ENCODE results near the gene ECI1.

The ECI1 gene

DNA sequence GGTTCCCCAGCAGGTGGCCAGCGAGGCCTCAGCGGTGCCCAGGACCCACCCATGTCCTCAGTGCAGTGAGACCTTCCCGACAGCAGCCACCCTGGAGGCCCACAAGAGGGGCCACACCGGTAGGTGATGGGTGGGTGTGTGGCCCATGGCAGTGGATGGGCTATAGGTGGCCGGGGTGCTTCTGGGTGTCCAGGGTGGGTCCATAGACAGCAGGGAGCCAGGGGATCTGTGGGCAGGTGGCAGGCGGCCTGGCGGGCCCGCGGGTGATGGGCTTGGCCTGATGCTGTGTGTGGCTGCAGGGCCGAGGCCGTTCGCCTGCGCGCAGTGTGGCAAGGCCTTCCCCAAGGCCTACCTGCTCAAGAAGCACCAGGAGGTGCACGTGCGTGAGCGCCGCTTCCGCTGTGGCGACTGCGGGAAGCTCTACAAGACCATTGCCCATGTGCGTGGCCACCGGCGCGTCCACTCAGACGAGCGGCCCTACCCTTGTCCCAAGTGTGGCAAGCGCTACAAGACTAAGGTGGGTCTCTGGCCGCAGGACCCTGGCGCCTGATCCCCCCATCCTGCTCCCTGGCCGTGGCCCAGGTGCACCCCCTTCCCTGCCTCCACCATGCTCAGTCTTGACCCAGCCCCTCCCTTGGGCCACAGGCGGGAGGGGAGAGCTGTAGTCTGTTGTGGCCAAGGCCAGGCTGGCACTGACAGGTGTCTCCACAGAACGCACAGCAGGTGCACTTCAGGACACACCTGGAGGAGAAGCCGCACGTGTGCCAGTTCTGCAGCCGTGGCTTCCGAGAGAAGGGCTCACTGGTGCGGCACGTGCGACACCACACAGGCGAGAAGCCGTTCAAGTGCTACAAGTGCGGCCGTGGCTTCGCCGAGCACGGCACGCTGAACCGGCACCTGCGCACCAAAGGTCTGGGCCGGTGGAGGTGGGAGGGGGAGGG lies 17.2 kb downstream of the ECI1 start:
- DNase-seq (ENCODE audit: low spot score), result no peak

DNA sequence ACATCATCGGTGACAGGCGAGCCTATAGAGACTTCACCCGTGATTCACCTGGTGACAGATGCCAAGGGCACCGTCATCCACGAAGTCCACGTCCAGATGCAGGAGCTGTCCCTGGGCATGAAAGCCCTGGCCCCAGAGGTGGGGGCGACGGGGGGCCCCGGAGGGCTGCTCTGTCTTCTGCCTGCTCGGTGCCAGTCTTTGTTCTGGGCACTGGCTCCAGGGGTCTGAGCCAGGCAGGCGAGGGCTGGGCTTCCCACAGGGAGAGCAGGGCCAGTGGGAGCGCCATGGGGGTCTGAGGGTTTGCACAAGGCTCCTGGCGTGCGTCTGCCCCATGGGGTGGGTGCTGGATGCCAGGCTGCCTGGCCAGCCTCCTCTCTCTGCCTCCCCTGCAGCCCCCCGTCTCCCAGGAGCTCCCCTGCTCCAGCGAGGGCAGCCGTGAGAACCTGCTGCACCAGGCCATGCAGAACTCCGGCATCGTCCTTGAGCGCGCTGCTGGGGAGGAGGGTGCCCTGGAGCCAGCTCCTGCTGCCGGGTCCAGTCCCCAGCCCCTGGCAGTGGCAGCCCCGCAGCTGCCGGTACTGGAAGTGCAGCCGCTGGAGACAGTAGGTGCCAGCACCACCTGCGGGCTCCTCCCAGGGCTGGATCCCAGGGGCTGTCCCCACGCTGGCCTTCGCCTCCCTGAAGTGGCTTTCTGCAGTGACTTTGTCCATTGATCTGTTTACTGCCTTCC lies 18.2 kb downstream of the ECI1 start:
- DNase-seq (ENCODE audit: low spot score), result no peak

DNA sequence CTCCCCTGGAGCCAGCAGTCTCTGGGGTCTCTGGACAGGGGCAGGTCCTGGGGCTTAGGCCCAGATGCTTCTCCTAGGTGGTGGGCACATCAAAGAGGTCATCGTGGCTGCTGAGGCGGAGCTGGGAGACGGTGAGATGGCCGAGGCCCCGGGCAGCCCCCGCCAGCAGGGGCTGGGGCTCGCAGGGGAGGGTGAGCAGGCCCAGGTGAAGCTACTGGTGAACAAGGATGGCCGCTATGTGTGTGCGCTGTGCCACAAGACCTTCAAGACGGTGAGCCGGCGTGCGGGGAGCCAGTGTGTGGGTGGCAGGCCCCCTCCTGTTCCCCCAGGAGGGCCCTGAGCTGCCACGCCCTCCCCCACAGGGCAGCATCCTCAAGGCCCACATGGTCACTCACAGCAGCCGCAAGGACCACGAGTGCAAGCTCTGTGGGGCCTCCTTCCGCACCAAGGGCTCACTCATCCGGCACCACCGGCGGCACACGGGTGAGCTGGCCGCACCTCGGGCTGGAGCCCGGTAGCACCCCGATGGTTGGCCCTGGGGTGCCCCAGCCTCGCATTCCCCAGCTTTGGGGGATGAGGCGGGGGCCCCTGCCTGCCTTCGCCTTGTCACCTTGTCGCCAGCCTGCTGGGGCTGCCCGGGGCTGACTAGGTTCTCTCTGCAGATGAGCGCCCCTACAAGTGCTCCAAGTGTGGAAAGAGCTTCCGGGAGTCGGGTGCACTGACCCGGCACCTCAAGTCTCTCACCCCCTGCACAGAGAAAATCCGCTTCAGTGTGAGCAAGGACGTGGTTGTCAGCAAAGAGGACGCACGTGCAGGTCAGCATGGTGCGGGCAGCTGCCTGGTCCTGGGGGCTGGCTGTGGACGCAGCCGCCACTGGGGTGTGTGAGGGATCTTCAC lies 19.0 kb downstream of the ECI1 start:
- DNase-seq (ENCODE audit: low spot score), result no peak

DNA sequence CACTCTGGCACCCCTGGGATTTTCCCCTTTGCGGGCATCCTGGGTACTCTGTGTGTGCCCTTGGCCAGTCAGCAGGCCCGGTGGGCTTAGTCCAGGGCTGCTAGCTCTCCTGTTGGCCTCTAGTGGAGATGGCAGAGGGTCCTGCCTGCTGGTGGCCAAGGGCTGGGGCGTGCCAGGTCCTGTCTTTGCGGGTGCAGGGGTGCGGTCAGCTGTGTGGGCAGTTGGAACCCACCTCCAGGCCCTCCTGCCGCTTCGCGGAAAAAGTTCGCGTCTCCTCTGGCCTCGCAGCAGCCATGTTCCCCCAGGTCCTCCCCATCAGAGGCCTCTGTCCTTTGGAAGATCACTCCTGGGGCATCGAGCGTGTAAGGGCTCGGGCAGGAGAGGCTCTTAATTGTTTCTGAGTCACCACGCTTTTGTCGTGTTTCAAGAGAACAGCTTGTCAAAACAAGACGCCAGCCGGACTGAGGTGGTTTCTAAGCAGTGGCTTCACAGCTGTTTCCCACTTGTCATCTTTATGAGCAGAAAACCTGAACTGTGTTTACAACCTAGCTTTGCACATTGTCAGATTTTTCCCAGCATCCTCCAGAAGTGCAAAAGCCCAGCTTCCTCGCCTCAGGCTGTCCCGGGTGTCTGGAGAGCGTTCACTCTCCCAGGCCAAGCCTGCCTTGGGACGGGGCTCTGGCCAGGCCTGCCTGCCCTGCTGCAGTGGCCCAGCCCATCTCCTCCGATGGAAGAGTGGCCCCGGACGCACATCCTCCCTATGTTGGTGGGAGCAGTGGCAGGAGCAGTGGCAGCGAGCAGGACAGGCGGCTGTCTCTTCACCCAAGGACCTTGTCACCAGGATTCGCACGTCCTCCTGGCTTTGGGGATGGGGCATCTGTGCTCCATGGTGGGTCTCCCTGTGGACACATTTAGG lies 20.1 kb downstream of the ECI1 start:
- no peak for DNase-seq (ENCODE audit: low spot score)

DNA sequence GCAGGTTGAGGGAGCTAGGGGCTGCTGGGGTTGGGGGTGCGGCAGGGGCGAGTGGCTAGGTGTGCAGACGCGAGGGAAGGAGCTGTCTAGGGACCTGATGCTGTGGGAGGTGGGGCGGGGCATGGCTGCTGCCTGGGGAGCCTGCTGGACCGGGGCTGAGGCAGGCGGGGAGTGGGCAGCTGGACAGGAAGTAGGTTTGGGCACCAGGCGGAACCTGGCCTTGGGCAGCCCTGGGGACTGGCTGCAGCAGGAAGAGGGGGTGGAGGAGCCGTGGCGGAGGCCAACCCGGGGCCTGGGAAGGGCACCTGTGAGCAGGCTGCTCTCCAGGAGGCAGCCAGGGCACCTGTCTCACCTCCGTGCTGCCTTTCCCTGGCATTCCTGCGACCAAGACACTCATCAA lies 21.0 kb downstream of the ECI1 start:
- no peak for DNase-seq (ENCODE audit: low spot score)

DNA sequence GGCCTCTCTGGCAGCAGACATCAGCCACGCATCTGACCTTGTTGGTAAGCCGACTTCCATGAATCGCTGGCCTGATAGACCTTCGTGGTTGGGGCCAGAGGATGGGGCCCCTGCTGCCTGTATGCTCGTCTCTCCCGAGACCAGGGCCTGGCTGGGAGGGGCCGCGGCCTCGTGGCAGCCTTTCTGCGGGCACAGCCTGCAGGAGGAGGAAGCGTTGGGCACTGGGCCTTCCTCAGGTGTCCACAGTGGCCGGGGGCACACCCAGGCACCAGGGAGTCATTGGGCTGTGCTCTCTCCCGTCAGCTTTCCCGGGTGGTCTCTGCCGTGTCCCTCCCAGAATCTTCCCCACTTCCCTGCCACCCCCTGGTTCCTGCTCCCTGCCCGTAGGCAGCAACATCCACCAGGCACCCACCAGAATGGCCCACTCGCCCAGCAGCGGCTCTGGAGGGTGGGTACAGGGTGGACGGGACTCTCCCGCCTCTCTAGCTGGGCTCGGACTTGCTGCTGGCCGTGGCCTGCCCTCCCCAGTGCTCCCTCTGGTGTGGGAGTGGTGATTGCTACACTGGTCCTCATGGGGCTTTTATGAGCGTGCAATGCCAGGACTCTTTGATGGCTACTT lies 21.6 kb downstream of the ECI1 start:
- no peak for DNase-seq (ENCODE audit: low spot score)

DNA sequence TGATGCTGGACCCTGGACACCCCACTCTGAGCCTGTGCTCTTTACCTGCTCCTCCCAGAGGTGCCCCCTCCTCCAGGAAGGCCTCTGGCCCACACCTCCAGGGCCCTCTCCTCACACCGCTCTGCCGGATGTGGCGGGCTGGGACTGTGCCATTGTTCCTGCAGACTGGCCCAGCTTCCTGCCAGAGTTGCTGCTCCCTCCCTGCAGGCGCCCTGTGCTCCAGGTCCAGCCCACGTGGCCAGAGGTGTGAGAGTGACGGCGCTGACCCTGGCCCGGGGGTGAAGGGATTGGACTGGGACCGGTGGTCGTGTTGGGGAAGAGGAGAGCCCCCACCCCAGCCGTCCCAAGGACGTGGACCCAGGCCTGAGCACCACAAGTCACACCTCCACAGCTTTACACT lies 22.3 kb downstream of the ECI1 start:
- DNase-seq (ENCODE audit: low spot score), result no peak

DNA sequence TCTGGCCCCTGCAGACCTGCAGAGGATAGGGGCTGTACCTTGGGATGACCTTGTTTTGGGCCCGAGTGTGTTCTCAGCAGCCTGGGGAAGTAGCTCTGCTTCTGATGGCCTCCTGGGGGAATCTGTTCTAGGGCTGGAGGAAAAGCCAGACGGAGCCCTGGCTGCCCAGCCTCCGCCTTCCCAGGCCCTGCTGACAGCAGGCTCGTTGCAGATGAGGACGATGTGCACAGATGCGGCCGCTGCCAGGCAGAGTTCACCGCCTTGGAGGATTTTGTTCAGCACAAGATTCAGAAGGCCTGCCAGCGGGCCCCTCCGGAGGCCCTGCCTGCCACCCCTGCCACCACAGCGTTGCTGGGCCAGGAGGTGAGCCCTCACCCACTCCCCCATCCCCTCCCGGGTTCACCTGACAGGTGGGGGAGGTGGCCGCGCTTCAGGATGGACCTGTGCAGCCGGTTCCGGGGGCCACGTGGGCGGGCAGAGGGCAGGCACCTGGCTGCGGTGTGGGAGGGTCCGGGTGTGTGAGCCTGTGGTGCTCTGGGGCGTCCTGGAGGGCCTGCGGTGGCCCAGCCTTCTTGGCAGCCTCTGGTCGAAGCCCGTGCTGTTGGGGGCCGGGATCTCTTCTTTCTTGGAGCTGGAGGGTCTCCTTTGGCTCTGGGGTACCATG lies 23.1 kb downstream of the ECI1 start:
- no peak for DNase-seq (ENCODE audit: low spot score)

DNA sequence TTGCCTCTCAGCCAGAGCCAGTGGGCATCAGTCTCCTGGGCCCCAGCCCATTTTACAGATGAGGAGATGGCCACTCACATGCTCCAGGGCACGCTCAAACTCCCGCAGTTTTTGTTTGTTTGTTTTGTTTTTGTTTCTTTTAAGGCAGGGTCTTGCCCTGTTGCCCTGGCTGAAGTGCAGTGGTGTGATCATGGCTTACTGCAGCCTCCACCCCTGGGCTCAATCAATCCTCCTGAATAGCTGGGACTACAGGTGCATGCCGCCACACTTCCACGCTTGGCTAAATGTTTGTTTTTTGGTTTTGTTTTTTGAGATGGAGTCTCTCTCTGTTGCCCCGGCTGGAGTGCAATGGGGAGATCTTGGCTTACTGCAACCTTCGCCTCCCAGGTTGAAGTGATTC lies 24.5 kb downstream of the ECI1 start:
- DNase-seq (ENCODE audit: low spot score), result no peak

DNA sequence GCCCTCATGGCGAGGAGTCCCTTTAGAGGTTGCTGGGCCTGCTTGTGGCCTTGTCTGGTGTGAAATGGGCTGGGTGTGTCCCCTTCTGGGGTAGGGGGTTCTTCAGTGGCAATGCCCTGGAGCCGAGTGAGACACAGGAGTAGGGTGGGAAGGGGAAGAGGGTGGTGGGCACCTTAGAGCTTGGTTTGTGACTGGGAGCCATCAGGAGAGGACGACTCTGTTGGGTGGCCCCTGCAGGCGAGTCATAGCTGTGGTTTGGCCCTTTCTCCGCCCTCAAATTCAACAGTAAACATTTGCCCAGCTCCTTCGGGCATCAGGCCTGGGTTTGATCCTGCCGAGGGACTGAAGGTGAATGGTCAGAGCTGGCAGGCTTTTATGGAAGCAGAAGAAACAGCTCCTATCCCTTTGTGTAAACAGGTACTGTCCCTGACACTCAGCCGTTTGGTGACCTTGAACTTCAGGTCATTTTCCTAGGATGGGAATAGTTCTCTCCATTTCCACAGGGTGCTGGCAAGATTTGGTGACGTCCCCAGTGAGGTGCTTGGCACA lies 25.1 kb downstream of the ECI1 start:
- peak; percentile 39 for DNase-seq (ENCODE audit: low spot score)

DNA sequence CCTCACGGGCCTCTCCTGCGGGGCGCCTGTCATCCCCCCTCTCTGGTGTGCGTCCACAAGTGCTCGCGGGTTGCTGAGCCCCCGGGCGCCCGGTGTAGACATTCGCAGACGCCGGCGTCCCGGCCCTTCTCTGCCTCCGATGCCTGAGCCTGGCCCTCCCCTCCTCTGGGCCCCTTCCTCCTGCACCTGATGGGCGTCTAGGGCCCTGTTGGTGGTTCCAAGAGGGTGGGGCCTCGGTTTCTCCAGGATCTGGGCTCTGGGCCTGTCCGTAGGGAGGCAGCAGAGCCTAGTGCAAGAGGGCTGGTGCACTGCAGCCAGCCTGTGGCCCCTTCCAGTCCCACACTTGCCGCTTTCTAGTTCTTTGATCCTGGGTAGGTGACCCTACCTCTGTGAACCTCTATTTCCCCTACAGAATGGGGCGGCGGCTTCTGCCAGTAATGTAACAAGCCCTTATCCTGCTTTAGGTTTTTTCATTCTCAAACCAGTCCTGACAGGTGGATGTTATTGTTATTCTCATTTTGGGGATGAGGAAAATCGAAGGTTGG lies 27.4 kb downstream of the ECI1 start:
- DNase-seq (ENCODE audit: low spot score), result peak; percentile 32

DNA sequence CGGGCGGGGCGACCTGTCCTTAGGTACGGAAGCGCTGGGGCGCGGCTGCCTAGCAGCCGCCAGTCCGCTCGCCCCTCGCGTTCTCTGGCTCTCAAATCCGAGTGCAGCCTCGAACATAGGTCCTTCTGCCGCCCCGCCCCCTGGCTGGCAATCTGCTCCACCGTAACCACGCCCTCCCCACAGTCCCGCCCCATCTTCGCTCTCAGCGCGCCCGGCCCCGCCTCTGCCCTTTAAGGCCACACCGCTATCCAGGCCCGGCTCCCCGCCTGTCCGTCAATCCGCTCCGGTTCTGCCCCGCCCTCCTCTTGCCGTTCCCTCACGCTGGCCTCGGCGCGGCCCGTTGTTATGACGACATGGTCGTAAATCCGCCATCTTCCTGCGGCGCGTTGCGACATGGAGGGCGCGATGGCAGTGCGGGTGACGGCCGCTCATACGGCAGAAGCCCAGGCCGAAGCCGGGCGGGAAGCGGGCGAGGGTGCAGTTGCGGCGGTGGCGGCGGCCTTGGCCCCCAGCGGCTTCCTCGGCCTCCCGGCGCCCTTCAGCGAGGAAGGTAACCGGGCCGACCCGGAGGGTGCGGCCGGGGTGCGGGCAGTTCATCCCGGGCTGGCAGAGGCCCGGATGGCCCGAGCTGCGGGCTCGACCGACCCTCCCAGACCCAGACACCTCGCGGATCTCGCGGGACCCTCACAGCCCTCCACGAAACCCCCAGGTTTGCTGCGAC lies 28.0 kb downstream of the ECI1 start, which contains the start of gene E4F1:
Gene E4F1, plus strand, starts transcription at position 371 of the 721 bp plus-strand sequence. Its CDS starts 23 bp downstream, at position 394.
- peak; percentile 100 for DNase-seq (ENCODE audit: low spot score)

DNA sequence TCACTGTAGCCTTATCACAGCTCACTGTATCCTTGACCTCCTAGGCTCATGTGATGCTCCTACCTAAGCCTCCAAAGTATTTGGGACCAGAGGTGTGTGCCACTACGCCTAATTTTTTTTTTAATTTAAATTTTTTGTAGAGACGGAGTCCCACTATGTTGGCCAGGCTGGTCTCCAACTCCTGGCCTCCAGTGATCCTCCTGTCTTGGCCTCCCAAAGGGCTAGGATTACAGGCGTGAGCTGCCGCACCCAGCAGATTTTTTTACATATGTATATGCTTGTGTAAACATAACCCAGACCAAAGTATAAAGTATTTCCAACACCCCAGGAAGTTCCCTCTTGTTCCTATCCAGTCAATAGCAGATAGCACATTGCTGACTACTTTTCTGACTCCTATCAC lies 35.1 kb downstream of the ECI1 start:
- DNase-seq (ENCODE audit: low spot score), result no peak

DNA sequence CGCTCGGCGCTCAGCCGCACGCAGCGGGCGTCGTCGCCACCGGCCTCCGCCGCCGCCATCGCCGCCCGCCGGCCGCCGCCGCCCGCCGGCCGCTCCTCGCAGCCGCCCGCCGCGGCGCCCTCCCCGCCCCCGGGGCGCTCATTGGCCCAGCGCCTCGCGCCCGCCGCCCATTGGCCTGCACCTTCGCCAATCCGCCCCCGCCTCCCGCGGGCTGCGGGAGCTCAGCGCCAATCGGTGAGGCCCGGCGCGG lies 36.7 kb downstream of the ECI1 start, which contains the start of gene PGP:
Gene PGP, minus strand, starts transcription at position 122 of the 250 bp plus-strand sequence. Its CDS starts 63 bp downstream, at position 59.
- DNase-seq (ENCODE audit: low spot score), result no peak

DNA sequence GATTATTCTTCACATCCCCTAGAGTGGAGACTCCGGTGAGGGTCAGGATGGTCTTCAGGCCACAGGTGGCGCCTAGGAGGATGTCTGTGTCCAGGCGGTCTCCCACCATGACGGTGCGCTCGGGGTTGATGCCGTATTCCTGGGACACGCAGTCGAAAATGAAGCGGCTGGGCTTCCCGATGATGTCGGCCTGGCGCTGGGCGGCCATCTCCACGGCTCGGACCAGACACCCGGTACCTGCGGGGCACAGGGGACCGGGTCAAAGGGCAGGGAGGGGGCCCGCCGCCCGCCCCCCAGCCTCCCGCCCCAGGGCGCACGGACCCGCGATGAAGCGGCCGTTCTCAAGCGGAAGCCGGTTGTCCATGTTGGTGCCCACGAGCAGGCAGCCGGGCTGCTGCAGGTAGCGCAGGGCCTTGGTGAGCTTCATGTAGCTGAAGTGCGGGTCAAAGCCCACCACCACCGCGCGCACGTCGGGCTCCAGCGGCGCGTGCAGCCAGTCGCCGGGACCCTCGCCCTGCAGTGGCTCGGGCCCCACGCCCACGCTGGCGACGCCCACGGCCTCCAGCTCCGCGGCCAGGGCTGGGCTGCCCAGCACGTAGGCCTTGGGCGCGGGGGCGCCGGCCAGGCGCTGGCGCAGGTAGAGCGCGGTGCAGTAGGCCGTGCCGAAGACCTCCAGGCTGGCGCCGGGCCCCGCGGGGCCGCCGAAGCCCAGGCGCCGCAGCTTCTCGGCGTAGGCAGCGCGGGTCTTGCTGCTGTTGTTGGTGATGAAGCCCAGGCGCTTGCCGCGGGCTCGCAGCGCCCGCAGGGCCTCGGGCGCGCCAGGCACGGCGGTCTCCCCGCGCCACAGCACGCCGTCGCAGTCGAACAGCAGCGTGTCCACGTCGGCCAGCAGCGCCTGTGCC lies 37.3 kb downstream of the ECI1 start:
- DNase-seq (ENCODE audit: low spot score), result no peak

DNA sequence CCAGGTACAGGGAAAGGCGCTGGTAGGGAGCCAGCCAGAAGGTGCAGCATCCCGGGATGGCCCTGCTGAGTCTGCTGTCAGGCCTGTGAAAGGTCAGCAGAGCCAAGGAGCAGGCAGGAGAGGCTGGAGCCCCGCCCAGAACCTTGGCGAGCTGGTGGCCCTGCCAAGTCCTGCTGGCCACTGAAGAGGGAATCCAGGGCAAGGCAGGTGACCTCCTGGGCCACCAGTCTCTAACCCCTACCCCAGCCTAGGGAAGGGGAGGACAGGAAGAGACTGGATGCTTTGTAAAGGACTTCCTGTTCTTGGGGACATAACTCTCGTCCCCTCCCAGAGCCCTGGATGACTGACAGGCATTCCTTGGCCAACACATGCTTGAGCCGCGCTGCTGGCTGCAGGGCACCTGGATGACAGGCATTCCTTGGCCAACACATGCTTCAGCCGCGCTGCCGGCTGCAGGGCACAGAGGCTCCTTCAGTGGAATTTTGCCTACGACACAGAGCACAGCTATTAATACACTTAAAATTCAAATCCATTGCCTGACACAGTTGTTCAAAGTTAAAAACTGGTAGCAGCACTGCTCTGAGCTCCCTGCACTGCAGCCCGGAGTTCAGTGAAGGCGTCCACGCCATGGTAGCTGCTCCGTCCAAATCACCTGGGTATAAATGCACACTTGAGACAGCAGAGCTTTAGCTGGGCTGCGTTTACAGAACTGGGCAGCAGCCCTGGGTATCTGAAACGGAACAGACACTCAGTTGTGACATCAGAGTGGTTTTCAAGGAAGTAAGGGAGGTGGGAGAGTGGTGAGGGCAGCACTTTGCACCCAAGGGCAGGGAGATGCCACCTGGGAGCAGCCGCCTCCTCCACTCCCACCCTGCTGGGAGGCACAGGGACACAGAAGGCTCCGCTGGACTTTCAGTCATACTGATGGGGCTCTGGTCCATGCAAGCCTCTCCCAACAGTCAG lies 38.7 kb downstream of the ECI1 start:
- DNase-seq (ENCODE audit: low spot score), result no peak

DNA sequence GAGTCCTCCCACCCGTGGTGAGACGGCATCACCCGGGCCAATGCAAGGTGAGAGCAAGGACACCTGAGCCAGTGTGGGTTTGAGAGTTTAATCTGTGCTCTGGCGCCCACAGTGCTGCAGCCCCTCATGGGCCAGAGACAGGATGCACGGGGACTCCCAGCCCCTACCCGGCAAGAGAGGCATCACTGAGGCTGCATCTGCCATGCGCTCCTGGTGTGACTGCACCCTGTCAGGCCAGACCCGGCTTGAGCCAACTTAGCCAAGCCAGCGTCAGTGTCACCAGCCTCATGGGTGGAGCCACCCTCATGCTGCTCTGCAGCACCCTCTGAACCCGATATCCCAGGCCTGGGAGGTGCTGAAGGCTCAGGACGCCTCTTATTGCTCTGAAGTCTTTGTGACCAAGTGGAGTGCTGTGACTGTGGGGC lies 39.5 kb downstream of the ECI1 start:
- DNase-seq (ENCODE audit: low spot score), result no peak
